K562 (cell line): Measurements from ENCODE around the gene GOLGB1. TPM values are rescaled to one million over a fixed set of nuclear protein-coding genes. Genes with fewer than 3 reads are reported as not detected.

Source experiments
- ATAC-seq: fragments of 200-7000 bp; cut with Tn5 transposase; 3 replicates; pipeline ENCODE4 v1.9.1; 2020; ENCODE audit warnings: moderate library complexity
- BruUV-seq: library from RNA; stranded (reverse); fragments of 400-500 nt; replicated peaks from 2 replicates; lab custom pipeline; 2021; lab: Mats Ljungman, UMichigan
- CTCF ChIA-PET: fragments of 300-600 bp; formaldehyde crosslinking; extraction: SDS; loops from one replicate; lab custom pipeline; 2021; ENCODE audit warnings: low intra/inter-chr PET ratio; lab: Yijun Ruan, JAX
- POLR2A ChIA-PET: fragments of 300-600, 350-650 bp; sonication (Branson Sonifier 250); formaldehyde crosslinking; extraction: SDS; loops from one replicate; lab custom pipeline; 2021; ENCODE audit warnings: antibody characterized with exemption, inconsistent platforms; lab: Yijun Ruan, JAX
- DNase-seq, 4 experiments: peaks; one replicate each; pipeline versions ENCODE4 v3.0.0 to v3.0.0-alpha.2; 2011 to 2018; ENCODE audit warnings: low spot score in 3 of 4, mixed read lengths in 3 of 4; ENCODE audit errors: extremely low read depth in 1 of 4
- FAIRE-seq: peaks from 2 replicates; lab custom pipeline; 2011; peaks lifted over from hg19 to GRCh38; lab: Jason Lieb, UNC
- H2AFZ ChIP-seq: 2 replicates; pipeline ENCODE4 v1.6.0; 2011; ENCODE audit warnings: low read depth, low read length, control low read depth, inconsistent platforms
- H3K27ac ChIP-seq: fragments of 200-600 bp; 3 replicates; pipeline ENCODE4 v1.8.0; 2011; ENCODE audit warnings: low read depth, mild to moderate bottlenecking, control low read depth, inconsistent platforms, low read length, moderate library complexity, mixed read lengths; ENCODE audit errors: extremely low read depth
- H3K27me3 ChIP-seq, 2 experiments: fragments of 300-600 bp in 1 of 2; 2 replicates in 1 of 2; 3 replicates in 1 of 2; pipeline versions ENCODE4 v1.6.0 to v1.8.0; 2011; ENCODE audit warnings: inconsistent platforms in 2 of 2, low read length in 2 of 2, mild to moderate bottlenecking in 1 of 2, mixed read lengths in 1 of 2, moderate library complexity in 1 of 2; ENCODE audit not compliant: control insufficient read depth in 2 of 2, insufficient read depth in 2 of 2
- H3K36me3 ChIP-seq: fragments of 300-600 bp; 3 replicates; pipeline ENCODE4 v1.8.0; 2011; ENCODE audit warnings: mild to moderate bottlenecking, low read length, inconsistent platforms; ENCODE audit not compliant: control insufficient read depth, insufficient read depth
- H3K4me1 ChIP-seq, 2 experiments: fragments of 200-600 bp in 1 of 2; replicated peaks in 1 of 2; 2 replicates in 1 of 2; 3 replicates in 1 of 2; pipeline versions ENCODE4 v1.5.1 to v1.8.0; 2011; ENCODE audit warnings: inconsistent platforms in 2 of 2, low read length in 2 of 2, mild to moderate bottlenecking in 1 of 2, mixed read lengths in 1 of 2, moderate library complexity in 1 of 2; ENCODE audit not compliant: control insufficient read depth in 2 of 2, insufficient read depth in 2 of 2
- H3K4me2 ChIP-seq: 2 replicates; pipeline ENCODE4 v1.6.1; 2011; ENCODE audit warnings: low read length, control low read depth, inconsistent platforms, mixed read lengths; ENCODE audit not compliant: insufficient read depth
- H3K4me3 ChIP-seq: fragments of 200-600 bp; sonication (generic), shearing (Covaris generic); 2 replicates; pipeline ENCODE4 v1.5.1; 2016; ENCODE audit warnings: control low read depth, inconsistent platforms
- H3K79me2 ChIP-seq: fragments of 200-600 bp; 3 replicates; pipeline ENCODE4 v1.8.0; 2011; ENCODE audit warnings: low read length, inconsistent platforms; ENCODE audit not compliant: control insufficient read depth, insufficient read depth
- H3K9ac ChIP-seq, 2 experiments: 2 replicates each; pipeline versions ENCODE4 v1.6.0 to v1.6.1; 2011; ENCODE audit warnings: low read depth in 2 of 2, low read length in 2 of 2, control low read depth in 1 of 2, inconsistent platforms in 1 of 2, mild to moderate bottlenecking in 1 of 2, mixed read lengths in 1 of 2; ENCODE audit not compliant: insufficient read depth in 1 of 2
- H3K9me1 ChIP-seq: one replicate; pipeline ENCODE4 v1.6.0; 2011; ENCODE audit warnings: inconsistent platforms, mild to moderate bottlenecking, low read length, moderate library complexity; ENCODE audit not compliant: control insufficient read depth, insufficient read depth
- H3K9me3 ChIP-seq: replicated peaks from 2 replicates; pipeline ENCODE4 v1.5.1; 2011; ENCODE audit warnings: low read depth, low read length, inconsistent platforms; ENCODE audit not compliant: control insufficient read depth, insufficient read depth
- H4K20me1 ChIP-seq: replicated peaks from 2 replicates; pipeline ENCODE4 v1.6.1; 2011; ENCODE audit warnings: low read length, inconsistent platforms, mixed read lengths; ENCODE audit not compliant: control insufficient read depth, insufficient read depth
- NFXL1 ChIP-seq: fragments of 450-650 bp; formaldehyde crosslinking; IDR thresholded peaks from 2 replicates; pipeline ENCODE4 v1.4.0; 2021; ENCODE audit warnings: mild to moderate bottlenecking
- NR2C1 ChIP-seq, 2 experiments: fragments of 450-650 bp; IDR thresholded peaks; 2 replicates each; pipeline ENCODE4 v1.6.1; 2017; ENCODE audit warnings: mild to moderate bottlenecking in 2 of 2, antibody characterized with exemption in 1 of 2, inconsistent platforms in 1 of 2, missing compliant biosample characterization in 1 of 2, missing genetic modification characterization in 1 of 2
- ZNF354B ChIP-seq: fragments of 250-450 bp; sonication (Bioruptor Pico); IDR thresholded peaks from 2 replicates; pipeline ENCODE4 v1.4.0; 2020
- ZNF592 ChIP-seq: fragments of 450-650 bp; IDR thresholded peaks from 2 replicates; pipeline ENCODE4 v1.6.1; 2017; ENCODE audit warnings: antibody characterized with exemption, mild to moderate bottlenecking
- WGBS: fragments of 100-300 bp; shearing (Covaris generic); methylation state at CpG from one replicate; pipeline ENCODE4 v1.1.6; 2016; ENCODE audit warnings: low coverage, mixed read lengths; ENCODE audit not compliant: insufficient coverage; ENCODE audit errors: missing lambda C conversion rate; 5-methylcytosine and 5-hydroxymethylcytosine counted together
- in situ Hi-C: fragments of 300-500 bp; cut with MboI; formaldehyde crosslinking; loops from 4 replicates; pipeline ENCODE4 v1.15.0; 2018; ENCODE audit warnings: inconsistent platforms, mixed read lengths
- intact Hi-C: fragments of 100-400 bp; cut with micrococcal nuclease; formaldehyde crosslinking; loops from 2 replicates; pipeline ENCODE4 v1.14.2; 2022
- polyA plus RNA-seq, 8 experiments: library from polyadenylated mRNA; depleted of rRNA in 4 of 8; stranded (reverse) in 5 of 8; unstranded in 3 of 8; fragments of >200 nt; fragmentation: Nextera tagmentation in 2 of 8; fragmentation: Illumina TruSeq in 1 of 8; extraction: Ambion mirVana in 2 of 8; extraction: Trizol in 1 of 8; gene quantifications; 2 replicates each; pipeline versions ENCODE4 v1.2.1 to v1.2.3, GENCODE V29; 2011 to 2014; ENCODE audit warnings: inconsistent platforms in 1 of 8, missing spikeins in 1 of 8
- total RNA-seq, 7 experiments: library from RNA; depleted of rRNA in 6 of 7; stranded (reverse); fragments of >200 nt in 6 of 7; fragmentation: Illumina TruSeq in 2 of 7; extraction: Trizol in 2 of 7; gene quantifications; 2 replicates each; pipeline versions ENCODE4 v1.2.1 to v1.2.3, GENCODE V29; 2011 to 2021; ENCODE audit warnings: low replicate concordance in 1 of 7
- TF ChIP-seq, protein P1 (sequence below), 2 experiments: fragments of 450-650 bp in 1 of 2; sonication (generic) in 1 of 2; formaldehyde crosslinking in 1 of 2; IDR thresholded peaks; 2 replicates each; pipeline versions ENCODE4 v1.7.1 to v1.9.0; 2016 to 2022; ENCODE audit warnings: inconsistent platforms in 1 of 2, mild to moderate bottlenecking in 1 of 2, missing genetic modification reagents in 1 of 2

The GOLGB1 gene
- total and polyA plus RNA-seq, 9 of the 15 experiments (the other 6 are each of a cell fraction or from before 2014, with no cell fraction given), result 4.0 to 16.3 (median 9.7) TPM

GRCh38 chr3:121794264-121794983 lies 44.9 kb upstream of the GOLGB1 start (continued):
- TF ChIP-seq NR2C1 (IDR thresholded peaks at IDR 0.05) (no peak), NR2C1 (tag; IDR thresholded peaks at IDR 0.05) (no peak), ZNF592 (no peak)

DNA sequence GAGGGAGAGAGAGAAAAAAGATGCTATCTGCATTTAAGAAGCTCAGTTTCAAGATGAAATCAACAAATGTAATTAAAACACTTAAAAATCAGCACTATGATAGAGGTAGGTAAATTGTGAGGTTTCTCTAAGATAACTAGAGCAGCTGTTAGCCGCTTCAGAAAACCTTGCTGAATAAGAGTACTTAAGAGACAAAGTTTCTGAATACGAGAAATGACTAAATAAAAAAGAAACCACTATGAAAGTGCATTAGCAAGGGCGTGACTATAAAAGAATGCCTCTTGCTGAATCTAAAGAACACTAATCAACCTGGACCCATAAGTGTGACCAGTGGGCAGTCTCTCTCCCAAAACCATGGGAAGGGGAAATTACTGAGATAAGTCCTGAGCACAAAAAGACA lies 43.5 kb upstream of the GOLGB1 start:
- Histone ChIP-seq H3K27me3 (no peaks in the 10 kb centered on the region), H3K36me3 (peaks cover 57% of the 10 kb centered on the region; the same call in 1 of the 3 replicates), H3K79me2 (no peaks in the 10 kb centered on the region), H2AFZ (no peak overlapping the region), H4K20me1 (no peaks in the 10 kb centered on the region), H3K4me3 (no peak overlapping the region), H3K4me1 (no peaks in the 10 kb centered on the region), H3K27ac (no peak overlapping the region), H3K4me2 (no peak overlapping the region), H3K9me1 (no peaks in the 10 kb centered on the region), H3K9me3 (no peaks in the 10 kb centered on the region; the same call in 1 of the 2 replicates), H3K9ac (no peak overlapping the region)
- intact Hi-C loops, result no loop called here
- in situ Hi-C loops, result no loop called here
- POLR2A ChIA-PET, result no interaction called here
- FAIRE-seq (no peak), ATAC-seq (no peak), DNase-seq (no peak)
- BruUV-seq, result no TSS peak
- WGBS, result 97% methylated on average over 3 of the region's 3 CpGs
- CTCF ChIA-PET, result no interaction called here
- no peak for TF ChIP-seq NFXL1 (CRISPR knock-in tag)
- TF ChIP-seq ZNF354B, result no peak
- TF ChIP-seq, protein P1, sequence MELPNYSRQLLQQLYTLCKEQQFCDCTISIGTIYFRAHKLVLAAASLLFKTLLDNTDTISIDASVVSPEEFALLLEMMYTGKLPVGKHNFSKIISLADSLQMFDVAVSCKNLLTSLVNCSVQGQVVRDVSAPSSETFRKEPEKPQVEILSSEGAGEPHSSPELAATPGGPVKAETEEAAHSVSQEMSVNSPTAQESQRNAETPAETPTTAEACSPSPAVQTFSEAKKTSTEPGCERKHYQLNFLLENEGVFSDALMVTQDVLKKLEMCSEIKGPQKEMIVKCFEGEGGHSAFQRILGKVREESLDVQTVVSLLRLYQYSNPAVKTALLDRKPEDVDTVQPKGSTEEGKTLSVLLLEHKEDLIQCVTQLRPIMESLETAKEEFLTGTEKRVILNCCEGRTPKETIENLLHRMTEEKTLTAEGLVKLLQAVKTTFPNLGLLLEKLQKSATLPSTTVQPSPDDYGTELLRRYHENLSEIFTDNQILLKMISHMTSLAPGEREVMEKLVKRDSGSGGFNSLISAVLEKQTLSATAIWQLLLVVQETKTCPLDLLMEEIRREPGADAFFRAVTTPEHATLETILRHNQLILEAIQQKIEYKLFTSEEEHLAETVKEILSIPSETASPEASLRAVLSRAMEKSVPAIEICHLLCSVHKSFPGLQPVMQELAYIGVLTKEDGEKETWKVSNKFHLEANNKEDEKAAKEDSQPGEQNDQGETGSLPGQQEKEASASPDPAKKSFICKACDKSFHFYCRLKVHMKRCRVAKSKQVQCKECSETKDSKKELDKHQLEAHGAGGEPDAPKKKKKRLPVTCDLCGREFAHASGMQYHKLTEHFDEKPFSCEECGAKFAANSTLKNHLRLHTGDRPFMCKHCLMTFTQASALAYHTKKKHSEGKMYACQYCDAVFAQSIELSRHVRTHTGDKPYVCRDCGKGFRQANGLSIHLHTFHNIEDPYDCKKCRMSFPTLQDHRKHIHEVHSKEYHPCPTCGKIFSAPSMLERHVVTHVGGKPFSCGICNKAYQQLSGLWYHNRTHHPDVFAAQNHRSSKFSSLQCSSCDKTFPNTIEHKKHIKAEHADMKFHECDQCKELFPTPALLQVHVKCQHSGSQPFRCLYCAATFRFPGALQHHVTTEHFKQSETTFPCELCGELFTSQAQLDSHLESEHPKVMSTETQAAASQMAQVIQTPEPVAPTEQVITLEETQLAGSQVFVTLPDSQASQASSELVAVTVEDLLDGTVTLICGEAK (IDR thresholded peaks at IDR 0.05), result no peak
- TF ChIP-seq, protein P1 (CRISPR knock-in tag; IDR thresholded peaks at IDR 0.05), result no peak
